Smooth muscle cell (in vitro differentiated cells): Measurements from ENCODE around the gene CCL13. TPM values are rescaled to one million over a fixed set of nuclear protein-coding genes. Genes with fewer than 3 reads are reported as not detected.

Source experiments
- DNase-seq: peaks from one replicate; lab custom pipeline; 2025; ENCODE audit not compliant: unreplicated experiment; lab: John Stamatoyannopoulos, UW
- H2AFZ ChIP-seq: fragments of 200-600 bp; sonication (generic); 2 replicates; pipeline ENCODE4 v1.6.0; 2016; ENCODE audit warnings: antibody characterized with exemption, low read depth, mild to moderate bottlenecking
- H3F3A ChIP-seq: fragments of 200-600 bp; sonication (generic); 2 replicates; pipeline ENCODE4 v1.6.0; 2017; ENCODE audit warnings: antibody characterized with exemption, low read depth
- H3K27ac ChIP-seq: fragments of 200-600 bp; sonication (generic); 2 replicates; pipeline ENCODE4 v1.5.1; 2016; ENCODE audit warnings: low read depth, mild to moderate bottlenecking
- H3K27me3 ChIP-seq: fragments of 200-600 bp; sonication (generic); 2 replicates; pipeline ENCODE4 v1.6.1; 2016; ENCODE audit warnings: low read depth, mild to moderate bottlenecking
- H3K36me3 ChIP-seq: fragments of 200-600 bp; sonication (generic); 2 replicates; pipeline ENCODE4 v1.5.1; 2016; ENCODE audit warnings: low read depth
- H3K4me1 ChIP-seq: fragments of 200-600 bp; sonication (generic); 2 replicates; pipeline ENCODE4 v1.5.1; 2016; ENCODE audit warnings: low read depth
- H3K4me2 ChIP-seq: fragments of 200-600 bp; sonication (generic); 2 replicates; pipeline ENCODE4 v1.6.0; 2016; ENCODE audit warnings: mild to moderate bottlenecking
- H3K4me3 ChIP-seq: fragments of 200-600 bp; sonication (generic); 2 replicates; pipeline ENCODE4 v1.5.1; 2016; ENCODE audit warnings: mild to moderate bottlenecking
- H3K79me2 ChIP-seq: fragments of 200-600 bp; sonication (generic); 2 replicates; pipeline ENCODE4 v1.6.0; 2016; ENCODE audit warnings: low read depth, mild to moderate bottlenecking
- H3K9ac ChIP-seq: fragments of 200-600 bp; sonication (generic); 2 replicates; pipeline ENCODE4 v1.6.0; 2016; ENCODE audit warnings: low read depth
- H3K9me3 ChIP-seq: fragments of 200-600 bp; sonication (generic); replicated peaks from 2 replicates; pipeline ENCODE4 v1.5.1; 2016; ENCODE audit warnings: low read depth
- H4K20me1 ChIP-seq: fragments of 200-600 bp; sonication (generic); 2 replicates; pipeline ENCODE4 v1.6.0; 2016; ENCODE audit warnings: low read depth
- WGBS: methylation state at CpG from one replicate; pipeline ENCODE4 v1.1.7; 2016; ENCODE audit warnings: low lambda C conversion rate; 5-methylcytosine and 5-hydroxymethylcytosine counted together
- polyA plus RNA-seq: library from polyadenylated mRNA; unstranded; fragments of >200 nt; fragmentation: Nextera tagmentation; extraction: Ambion mirVana; gene quantifications from 2 replicates; pipeline ENCODE4 v1.2.1, GENCODE V29; 2016
- total RNA-seq: library from RNA; depleted of rRNA; stranded (reverse); fragments of >200 nt; gene quantifications from 2 replicates; pipeline ENCODE4 v1.2.3, GENCODE V29; 2014
- TF ChIP-seq, protein P1 (sequence below): fragments of 200-600 bp; sonication (generic); IDR thresholded peaks from 2 replicates; pipeline ENCODE4 v1.5.1; 2017; ENCODE audit warnings: borderline replicate concordance, mild to moderate bottlenecking, antibody characterized with exemption; ENCODE audit not compliant: insufficient read depth, poor library complexity, severe bottlenecking

The CCL13 gene
- total and polyA plus RNA-seq, 2 experiments from 2014 or later: not detected

DNA sequence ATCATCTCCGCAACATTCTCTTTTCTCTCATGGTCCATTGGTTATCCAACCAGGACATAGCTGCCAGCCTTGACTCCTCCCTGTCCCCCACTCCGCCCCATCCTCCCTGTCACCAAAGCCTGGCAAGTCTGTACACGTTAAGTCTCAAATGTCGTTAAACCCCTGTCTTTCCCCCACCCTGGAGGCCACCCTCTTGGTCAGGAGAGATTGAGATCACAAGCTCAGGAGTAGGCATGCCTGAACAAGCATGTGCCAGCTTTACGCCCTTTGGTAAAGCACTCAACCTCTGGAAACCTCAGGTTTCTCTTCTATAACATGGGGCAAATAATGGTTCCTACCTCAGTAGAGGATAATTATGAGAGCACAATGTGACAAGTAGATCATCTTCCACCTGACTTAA lies 44.9 kb downstream of the CCL13 start:
- Histone ChIP-seq H3K79me2 (no peaks in the 10 kb centered on the region), H3K27me3 (no peaks in the 10 kb centered on the region), H4K20me1 (no peaks in the 10 kb centered on the region), H3K27ac (no peak overlapping the region), H3F3A (no peaks in the 10 kb centered on the region), H3K4me2 (no peak overlapping the region), H3K9me3 (no peaks in the 10 kb centered on the region), H2AFZ (no peak overlapping the region), H3K9ac (no peak overlapping the region), H3K36me3 (no peaks in the 10 kb centered on the region), H3K4me3 (no peak overlapping the region), H3K4me1 (no peaks in the 10 kb centered on the region)
- TF ChIP-seq, protein P1, sequence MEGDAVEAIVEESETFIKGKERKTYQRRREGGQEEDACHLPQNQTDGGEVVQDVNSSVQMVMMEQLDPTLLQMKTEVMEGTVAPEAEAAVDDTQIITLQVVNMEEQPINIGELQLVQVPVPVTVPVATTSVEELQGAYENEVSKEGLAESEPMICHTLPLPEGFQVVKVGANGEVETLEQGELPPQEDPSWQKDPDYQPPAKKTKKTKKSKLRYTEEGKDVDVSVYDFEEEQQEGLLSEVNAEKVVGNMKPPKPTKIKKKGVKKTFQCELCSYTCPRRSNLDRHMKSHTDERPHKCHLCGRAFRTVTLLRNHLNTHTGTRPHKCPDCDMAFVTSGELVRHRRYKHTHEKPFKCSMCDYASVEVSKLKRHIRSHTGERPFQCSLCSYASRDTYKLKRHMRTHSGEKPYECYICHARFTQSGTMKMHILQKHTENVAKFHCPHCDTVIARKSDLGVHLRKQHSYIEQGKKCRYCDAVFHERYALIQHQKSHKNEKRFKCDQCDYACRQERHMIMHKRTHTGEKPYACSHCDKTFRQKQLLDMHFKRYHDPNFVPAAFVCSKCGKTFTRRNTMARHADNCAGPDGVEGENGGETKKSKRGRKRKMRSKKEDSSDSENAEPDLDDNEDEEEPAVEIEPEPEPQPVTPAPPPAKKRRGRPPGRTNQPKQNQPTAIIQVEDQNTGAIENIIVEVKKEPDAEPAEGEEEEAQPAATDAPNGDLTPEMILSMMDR: no peak
- 85% methylated on average over 5 of the region's 5 CpGs for WGBS
- no peak for DNase-seq

DNA sequence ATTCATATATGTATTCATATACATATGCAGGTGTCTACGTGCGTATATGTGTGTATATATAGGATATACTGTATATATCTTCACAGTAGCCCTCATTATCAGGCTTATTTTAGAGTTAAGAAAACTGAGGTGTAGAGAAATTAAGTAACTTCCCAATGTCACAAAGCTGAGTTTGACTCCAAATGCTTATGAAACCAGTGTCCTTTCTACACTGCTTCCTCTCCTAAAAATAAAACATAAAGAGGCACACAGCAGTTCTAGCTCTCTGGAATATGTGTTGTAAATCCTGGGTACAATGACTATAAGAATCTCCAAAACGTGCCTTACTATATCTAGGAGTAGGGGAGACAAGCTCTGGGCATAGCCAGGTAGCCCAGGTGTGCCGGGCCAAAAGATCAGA lies 46.7 kb downstream of the CCL13 start:
- DNase-seq: no peak
- no peaks in the 10 kb centered on the region for H3F3A ChIP-seq
- no peaks in the 10 kb centered on the region for H3K9me3 ChIP-seq
- no peak overlapping the region for H3K27ac ChIP-seq
- no peak overlapping the region for H2AFZ ChIP-seq
- TF ChIP-seq, protein P1: no peak
- H3K4me2 ChIP-seq: no peak overlapping the region
- peaks cover 6% of the 10 kb centered on the region for H3K27me3 ChIP-seq
- H4K20me1 ChIP-seq: no peaks in the 10 kb centered on the region
- H3K36me3 ChIP-seq: no peaks in the 10 kb centered on the region
- no peaks in the 10 kb centered on the region for H3K79me2 ChIP-seq
- H3K4me3 ChIP-seq: no peak overlapping the region
- H3K9ac ChIP-seq: no peak overlapping the region
- no peaks in the 10 kb centered on the region for H3K4me1 ChIP-seq
- WGBS: 64% methylated on average over 4 of the region's 4 CpGs

DNA sequence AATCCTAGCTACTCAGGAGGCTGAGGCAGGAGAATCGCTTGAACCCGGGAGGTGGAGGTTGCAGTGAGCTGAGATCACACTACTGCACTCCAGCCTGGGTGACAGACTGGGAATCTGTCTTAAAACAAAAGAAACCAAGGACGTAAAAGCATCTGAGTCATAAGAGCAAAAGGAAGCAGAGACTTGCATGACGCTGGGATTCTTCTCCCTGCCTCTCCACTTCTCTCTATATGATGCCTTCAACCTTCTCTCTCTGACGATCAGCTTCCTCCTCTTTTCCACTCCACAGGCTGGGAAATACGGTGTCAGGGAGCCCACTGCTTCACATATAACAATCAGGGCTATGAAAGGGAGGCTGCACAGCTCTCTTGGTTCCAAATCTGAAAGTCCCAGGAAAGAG lies 49.9 kb downstream of the CCL13 start:
- Histone ChIP-seq H3K27me3 (peaks cover 30% of the 10 kb centered on the region), H3K27ac (no peak overlapping the region), H3F3A (no peaks in the 10 kb centered on the region), H3K4me1 (no peaks in the 10 kb centered on the region), H3K79me2 (no peaks in the 10 kb centered on the region), H3K9me3 (no peaks in the 10 kb centered on the region), H3K9ac (no peak overlapping the region), H4K20me1 (no peaks in the 10 kb centered on the region), H2AFZ (no peak overlapping the region), H3K4me3 (no peak overlapping the region), H3K4me2 (no peak overlapping the region), H3K36me3 (no peaks in the 10 kb centered on the region)
- WGBS: 76% methylated on average over 6 of the region's 6 CpGs
- DNase-seq: no peak
- TF ChIP-seq, protein P1: no peak

Other genes with a start within 250 kb of the CCL13 start
- gene CCL2, start 101.2 kb upstream of the CCL13 start, total RNA-seq: 15.6 and 33.2 TPM in 2 replicates
- gene CCL2, start 101.2 kb upstream of the CCL13 start, polyA plus RNA-seq: 36.5 and 38.9 TPM in 2 replicates
- 0.31 and 0.36 TPM in 2 replicates for gene CCL7, start 86.3 kb upstream of the CCL13 start, total RNA-seq
- gene CCL7, start 86.3 kb upstream of the CCL13 start, polyA plus RNA-seq: 0.27 and 0.74 TPM in 2 replicates
- gene CCL11, start 70.7 kb upstream of the CCL13 start, total RNA-seq: not detected in 2 replicates
- gene CCL11, start 70.7 kb upstream of the CCL13 start, polyA plus RNA-seq: not detected in 2 replicates
- not detected in 2 replicates for gene CCL8, start 37.0 kb upstream of the CCL13 start, total RNA-seq
- gene CCL8, start 37.0 kb upstream of the CCL13 start, polyA plus RNA-seq: not detected in 2 replicates
- gene CCL1, start 6.8 kb downstream of the CCL13 start, total RNA-seq: not detected in 2 replicates
- gene CCL1, start 6.8 kb downstream of the CCL13 start, polyA plus RNA-seq: not detected in 2 replicates
- 0.13 TPM in 1 of 2 replicates, not detected in the other for gene TMEM132E, start 223.1 kb downstream of the CCL13 start, total RNA-seq
- 0.17 TPM in 1 of 2 replicates, not detected in the other for gene TMEM132E, start 223.1 kb downstream of the CCL13 start, polyA plus RNA-seq